LNCAP (cell line): ENCODE results near the gene ZNF683.
"Not testable (repeated sequence)": the region's sequence is repeated elsewhere in the genome, so short reads cannot be mapped to it uniquely, and the experiment has no call there.

Experiments used
- TF ChIP-seq, protein P1 (sequence below): fragments of 450-650 bp; IDR thresholded peaks from 2 replicates; pipeline ENCODE4 v1.5.1; 2017; ENCODE audit warnings: mild to moderate bottlenecking

The ZNF683 gene

DNA sequence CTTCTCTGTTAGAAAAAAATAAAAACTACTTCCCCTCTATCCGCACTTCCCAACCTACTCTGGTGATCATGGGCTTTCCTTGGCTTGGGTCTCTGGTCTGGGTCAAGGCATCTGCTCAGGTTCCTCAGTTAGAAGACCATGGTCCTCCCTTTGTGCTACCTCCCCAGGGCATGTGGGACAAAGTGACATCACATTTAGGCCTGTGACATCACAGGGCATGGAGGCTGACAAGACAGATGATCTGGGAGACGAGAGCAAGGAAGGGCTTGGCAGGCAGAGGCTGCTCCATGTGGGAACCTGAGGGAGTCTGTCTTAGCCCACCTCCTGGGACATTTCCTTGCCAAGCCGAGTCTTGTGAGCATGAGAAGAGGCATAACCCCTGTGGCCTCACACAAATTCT, at the start of gene ZNF683:
Gene ZNF683, minus strand, starts transcription at position 140 of the 400 bp plus-strand sequence. CDS start 4,179 bp downstream, outside the sequence.
- TF ChIP-seq, protein P1, sequence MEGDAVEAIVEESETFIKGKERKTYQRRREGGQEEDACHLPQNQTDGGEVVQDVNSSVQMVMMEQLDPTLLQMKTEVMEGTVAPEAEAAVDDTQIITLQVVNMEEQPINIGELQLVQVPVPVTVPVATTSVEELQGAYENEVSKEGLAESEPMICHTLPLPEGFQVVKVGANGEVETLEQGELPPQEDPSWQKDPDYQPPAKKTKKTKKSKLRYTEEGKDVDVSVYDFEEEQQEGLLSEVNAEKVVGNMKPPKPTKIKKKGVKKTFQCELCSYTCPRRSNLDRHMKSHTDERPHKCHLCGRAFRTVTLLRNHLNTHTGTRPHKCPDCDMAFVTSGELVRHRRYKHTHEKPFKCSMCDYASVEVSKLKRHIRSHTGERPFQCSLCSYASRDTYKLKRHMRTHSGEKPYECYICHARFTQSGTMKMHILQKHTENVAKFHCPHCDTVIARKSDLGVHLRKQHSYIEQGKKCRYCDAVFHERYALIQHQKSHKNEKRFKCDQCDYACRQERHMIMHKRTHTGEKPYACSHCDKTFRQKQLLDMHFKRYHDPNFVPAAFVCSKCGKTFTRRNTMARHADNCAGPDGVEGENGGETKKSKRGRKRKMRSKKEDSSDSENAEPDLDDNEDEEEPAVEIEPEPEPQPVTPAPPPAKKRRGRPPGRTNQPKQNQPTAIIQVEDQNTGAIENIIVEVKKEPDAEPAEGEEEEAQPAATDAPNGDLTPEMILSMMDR = not testable (repeated sequence)

DNA sequence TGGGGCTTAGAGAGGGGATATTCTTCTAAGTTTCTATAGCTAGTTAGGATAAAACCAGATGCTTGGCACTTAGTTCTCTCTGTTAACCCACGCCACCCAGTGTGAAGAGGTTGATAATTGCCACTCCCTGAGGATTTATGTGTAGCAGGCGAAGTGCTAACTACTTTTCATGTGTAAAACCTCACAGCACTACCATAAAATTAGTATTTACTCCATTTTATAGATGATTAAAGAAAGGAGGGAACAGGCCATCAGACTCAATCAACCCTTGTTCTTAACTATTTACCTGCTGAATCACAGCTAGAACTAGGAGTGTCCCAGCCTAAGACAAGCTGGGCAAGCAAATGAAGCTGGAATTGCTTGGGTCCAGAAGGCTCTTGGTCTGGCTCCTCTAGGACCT, 46.9 kb upstream of the ZNF683 start:
- TF ChIP-seq, protein P1 = no peak

DNA sequence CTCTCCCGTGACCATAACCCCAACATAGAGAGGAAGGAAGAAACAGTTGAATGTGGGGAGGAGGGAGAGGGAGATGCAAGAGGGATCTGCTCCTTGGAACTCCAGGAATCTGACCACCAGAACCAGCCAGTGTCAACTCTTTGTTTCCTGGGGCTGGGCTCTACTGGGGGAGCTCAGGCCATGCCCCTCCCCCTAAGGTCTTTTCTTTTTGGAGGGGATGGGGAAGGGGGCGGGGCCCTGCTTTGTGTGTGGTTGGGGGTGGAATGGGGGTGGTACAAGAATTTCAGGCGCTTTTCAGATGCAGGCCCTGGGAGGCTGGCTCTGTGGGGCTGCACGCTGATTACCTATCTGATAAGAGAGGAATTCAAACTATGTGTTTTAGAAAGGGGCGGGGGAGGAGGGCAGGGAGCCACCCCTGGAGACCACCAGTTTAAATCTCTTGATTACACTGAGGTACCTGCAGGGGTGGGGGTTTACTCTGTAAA, 46.4 kb upstream of the ZNF683 start:
- TF ChIP-seq, protein P1 = no peak

DNA sequence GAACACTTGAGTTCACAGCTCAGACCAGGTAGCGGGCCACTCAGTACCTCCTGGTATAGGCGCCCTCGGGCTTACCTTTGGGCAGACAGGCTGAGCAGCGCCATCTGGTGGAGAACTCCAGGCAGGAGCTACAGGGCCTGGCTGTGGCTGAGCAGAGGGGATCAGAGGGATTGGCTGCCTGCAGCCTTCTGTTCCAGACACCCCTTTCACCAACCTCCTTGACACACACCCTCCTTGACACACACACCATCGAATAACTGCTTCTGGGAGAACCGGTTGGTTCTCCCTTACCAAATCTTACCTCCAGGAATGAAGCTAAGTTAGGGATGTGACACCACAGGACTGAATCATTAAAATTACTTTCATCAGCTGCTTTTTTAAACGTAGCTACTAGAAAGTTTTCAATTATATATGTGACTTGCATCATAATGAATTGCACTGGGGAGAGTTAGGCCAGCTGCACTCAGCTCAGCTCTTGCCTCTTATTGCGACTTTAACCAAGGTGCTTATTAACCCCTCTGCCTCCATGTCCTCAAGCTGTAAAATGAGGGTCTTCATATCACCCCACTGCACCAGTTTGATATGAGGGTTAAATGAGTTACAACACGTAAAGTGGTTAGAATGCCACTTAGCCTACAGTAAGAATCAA, 44.7 kb upstream of the ZNF683 start:
- TF ChIP-seq, protein P1 = peak; percentile 68

DNA sequence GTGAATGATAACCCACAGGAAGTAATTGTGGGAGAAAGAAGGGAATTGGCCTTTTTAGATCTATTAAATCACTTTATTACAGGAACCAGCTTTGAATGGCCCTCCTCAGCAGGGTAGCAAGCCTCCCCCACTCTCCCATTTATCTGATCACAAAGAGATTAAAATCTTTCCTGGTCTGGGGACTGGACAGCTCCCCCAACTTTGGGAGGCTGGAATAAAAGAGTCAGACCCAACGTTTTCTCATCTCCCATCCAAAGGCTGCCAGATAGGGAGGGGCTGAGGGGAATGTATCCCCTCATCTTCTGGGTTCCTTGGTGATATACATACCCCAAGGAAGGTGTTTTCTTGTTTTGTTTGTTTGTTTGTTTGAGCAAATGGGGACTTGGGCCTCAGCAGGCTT, 40.5 kb upstream of the ZNF683 start:
- TF ChIP-seq, protein P1 = no peak

DNA sequence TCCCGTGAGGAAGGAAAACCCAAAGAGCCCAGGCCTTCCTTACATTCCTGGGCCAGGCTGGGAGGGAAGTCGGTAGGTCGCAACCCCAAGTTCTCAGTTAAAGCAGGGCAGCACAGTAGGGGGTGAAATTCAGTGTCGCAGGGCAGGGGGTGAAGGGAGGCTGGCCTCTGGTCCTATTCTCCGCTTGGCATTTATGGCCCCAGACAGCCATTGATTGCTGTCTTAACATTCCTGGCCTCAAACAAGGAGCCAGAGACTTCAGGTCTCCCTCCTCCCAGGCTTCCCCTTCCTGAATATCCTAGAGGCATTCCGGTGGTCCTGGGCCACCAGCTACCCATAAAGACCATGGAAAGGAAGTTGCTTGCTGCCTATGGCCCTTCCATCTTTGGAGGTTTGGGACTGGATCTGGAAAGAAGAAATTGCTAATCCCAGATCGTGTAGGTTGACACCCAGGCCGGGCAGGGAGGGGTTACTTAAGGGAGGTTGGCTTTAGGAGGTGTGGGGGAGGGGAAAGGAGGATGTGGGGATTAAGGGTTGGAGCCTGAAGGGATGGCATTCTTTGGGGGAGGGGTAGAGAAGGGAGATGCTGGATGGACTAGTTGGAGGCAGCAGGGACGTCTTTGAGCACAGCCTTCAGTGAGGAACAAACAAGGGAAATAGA, 39.8 kb upstream of the ZNF683 start:
- TF ChIP-seq, protein P1 = no peak

DNA sequence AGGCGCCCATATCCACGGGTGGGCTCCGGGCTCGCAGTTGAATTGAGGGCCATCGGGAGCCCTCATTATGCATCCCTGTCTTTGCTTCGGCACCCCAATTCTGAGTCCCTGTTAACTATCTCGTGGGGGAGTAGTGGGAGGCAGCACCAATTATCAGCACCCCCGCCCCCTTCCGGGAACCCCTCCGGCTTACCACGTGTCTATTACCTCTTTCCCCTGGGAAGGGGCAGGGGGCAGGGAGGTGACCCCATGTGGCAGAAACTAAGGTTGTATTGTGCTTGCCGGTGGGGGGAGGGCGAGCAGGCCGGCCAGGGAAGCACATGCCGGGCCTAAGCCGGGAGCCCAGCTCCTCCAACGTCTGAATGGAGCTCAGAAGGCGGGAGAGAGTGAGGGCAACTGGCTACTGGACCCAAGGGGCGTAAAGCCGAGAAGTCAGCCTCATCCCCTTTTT, 39.1 kb upstream of the ZNF683 start:
- TF ChIP-seq, protein P1 = no peak
